Measurements from ENCODE around the gene IFNA4. TPM values are rescaled to one million over a fixed set of nuclear protein-coding genes. Genes with fewer than 3 reads are reported as not detected.
"Not testable (repeated sequence)": the region's sequence is repeated elsewhere in the genome, so short reads cannot be mapped to it uniquely, and the experiment has no call there.

Gene IFNA4
- total and polyA plus RNA-seq, 2 of the 8 experiments (the other 6 are each of a cell fraction or from before 2014, with no cell fraction given): not detected

DNA sequence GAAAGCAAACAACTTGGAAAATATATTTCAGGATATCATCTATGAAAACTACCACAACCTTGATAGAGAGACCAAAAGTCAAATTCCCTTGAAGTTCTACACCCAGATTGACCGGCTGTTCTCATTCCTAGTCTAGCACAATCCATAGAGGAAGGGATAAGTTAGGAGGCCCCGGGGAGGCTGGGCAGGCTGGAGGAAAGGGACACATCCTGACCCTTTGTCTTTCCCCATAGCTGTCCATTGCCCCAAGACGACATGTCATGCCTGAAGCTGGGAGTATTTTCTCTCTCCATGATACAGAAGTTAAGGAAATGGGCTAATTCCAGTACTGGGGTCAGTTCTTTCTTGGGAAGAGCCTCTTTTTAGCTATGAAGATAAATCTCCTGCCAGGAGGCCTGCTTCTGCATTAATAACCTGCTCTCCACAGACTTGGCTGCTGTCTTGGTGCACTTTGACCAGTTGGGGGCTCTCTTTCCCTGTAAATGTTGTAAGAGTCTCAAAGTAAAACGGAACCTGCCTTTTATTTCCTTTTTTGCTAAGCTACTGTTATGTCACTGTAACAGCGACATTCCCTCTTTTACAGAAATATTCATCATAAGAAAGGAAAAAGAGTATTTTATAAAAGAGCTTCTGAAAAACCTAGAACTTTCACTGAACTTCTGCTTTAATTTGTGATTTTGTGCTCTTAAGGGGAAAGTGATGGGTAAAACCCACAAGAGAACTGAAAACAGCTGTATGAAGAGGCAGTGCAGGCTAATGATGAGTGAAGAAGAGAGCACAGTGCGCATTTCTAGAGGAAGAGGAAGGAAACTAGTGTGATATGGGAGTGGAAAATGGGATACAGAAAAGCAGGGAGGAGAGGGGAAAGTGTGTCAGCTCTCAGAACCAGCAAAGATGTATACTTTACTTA lies 7.7 kb upstream of the IFNA4 start:
- H3K9ac ChIP-seq (replicated peaks in 1 of 4; ENCODE audit: extremely low read depth in 1 of 4, low read depth in 3 of 4, low read length in 3 of 4); H2BK12ac ChIP-seq (ENCODE audit: low read depth, low read length); H3K14ac ChIP-seq (ENCODE audit: insufficient read length); H4K20me1 ChIP-seq (replicated peaks in 1 of 2; ENCODE audit: control insufficient read depth in 1 of 2, insufficient read depth in 2 of 2, low read length in 2 of 2); H3K79me1 ChIP-seq (ENCODE audit: low read depth, low read length); POLR2A ChIA-PET (ENCODE audit: partially characterized antibody); H4K5ac ChIP-seq (ENCODE audit: insufficient read length, low read depth, low read length); H4K91ac ChIP-seq (replicated peaks; ENCODE audit: insufficient read length, low read length); H2BK15ac ChIP-seq (ENCODE audit: low read length); DNase-seq (ENCODE audit: low read depth in 1 of 2, low spot score in 2 of 2); H3K9me3 ChIP-seq (ENCODE audit: insufficient read depth in 2 of 2, low read depth in 1 of 2, low read length in 1 of 2); H2BK20ac ChIP-seq (ENCODE audit: low read length); H3K4ac ChIP-seq (replicated peaks; ENCODE audit: insufficient read length, low read depth, low read length); H3K4me2 ChIP-seq (ENCODE audit: insufficient read depth in 1 of 2, low read depth in 2 of 2, low read length in 2 of 2); H3K4me3 ChIP-seq (ENCODE audit: extremely low read depth in 1 of 4, insufficient read depth in 2 of 4, low read depth in 3 of 4, low read length in 4 of 4); H3K36me3 ChIP-seq (ENCODE audit: control insufficient read depth in 2 of 4, insufficient read depth in 4 of 4, low read length in 3 of 4); H3K27ac ChIP-seq (ENCODE audit: low read depth, low read length); H2AFZ ChIP-seq (ENCODE audit: low read length); H3K23me2 ChIP-seq (ENCODE audit: low read depth, low read length); H4K8ac ChIP-seq (ENCODE audit: extremely low read depth, insufficient read depth, low read length); H3K27me3 ChIP-seq (replicated peaks in 1 of 4; ENCODE audit: control insufficient read depth in 3 of 4, extremely low read depth in 1 of 4, insufficient read depth in 3 of 4, low read length in 3 of 4); H3K23ac ChIP-seq (ENCODE audit: insufficient read length); H2BK120ac ChIP-seq (replicated peaks; ENCODE audit: low read depth, low read length); H3K56ac ChIP-seq (replicated peaks; ENCODE audit: insufficient read length, low read depth, low read length); H3K18ac ChIP-seq (ENCODE audit: extremely low read depth, low read length); H2BK5ac ChIP-seq (ENCODE audit: low read depth, low read length); H3K79me2 ChIP-seq (ENCODE audit: control insufficient read depth in 1 of 2, insufficient read depth in 2 of 2, low read length in 2 of 2); H3K4me1 ChIP-seq (replicated peaks in 1 of 4; ENCODE audit: control insufficient read depth in 3 of 4, insufficient read depth in 4 of 4, low read length in 3 of 4); H2AK5ac ChIP-seq (ENCODE audit: low read depth, low read length): not testable (repeated sequence)
- 55% methylated on average over 6 of the region's 6 CpGs; no CpG with 5 or more reads in 1 of the 2 experiments for WGBS, 2 experiments (ENCODE audit: extremely low coverage in 1 of 2, insufficient coverage in 1 of 2, insufficient read length in 1 of 2, insufficient replicate concordance in 2 of 2, low coverage in 1 of 2, low lambda C conversion rate in 2 of 2, missing lambda C conversion rate in 1 of 2)
- TF ChIP-seq RAD21 (IDR thresholded peaks at IDR 0.05 in 1 of 2, conservative IDR thresholded peaks at IDR 0.05 in 1 of 2; ENCODE audit: low read depth in 2 of 2, low read length in 2 of 2): peak; percentile 54 to 66
- TF ChIP-seq, protein P1, sequence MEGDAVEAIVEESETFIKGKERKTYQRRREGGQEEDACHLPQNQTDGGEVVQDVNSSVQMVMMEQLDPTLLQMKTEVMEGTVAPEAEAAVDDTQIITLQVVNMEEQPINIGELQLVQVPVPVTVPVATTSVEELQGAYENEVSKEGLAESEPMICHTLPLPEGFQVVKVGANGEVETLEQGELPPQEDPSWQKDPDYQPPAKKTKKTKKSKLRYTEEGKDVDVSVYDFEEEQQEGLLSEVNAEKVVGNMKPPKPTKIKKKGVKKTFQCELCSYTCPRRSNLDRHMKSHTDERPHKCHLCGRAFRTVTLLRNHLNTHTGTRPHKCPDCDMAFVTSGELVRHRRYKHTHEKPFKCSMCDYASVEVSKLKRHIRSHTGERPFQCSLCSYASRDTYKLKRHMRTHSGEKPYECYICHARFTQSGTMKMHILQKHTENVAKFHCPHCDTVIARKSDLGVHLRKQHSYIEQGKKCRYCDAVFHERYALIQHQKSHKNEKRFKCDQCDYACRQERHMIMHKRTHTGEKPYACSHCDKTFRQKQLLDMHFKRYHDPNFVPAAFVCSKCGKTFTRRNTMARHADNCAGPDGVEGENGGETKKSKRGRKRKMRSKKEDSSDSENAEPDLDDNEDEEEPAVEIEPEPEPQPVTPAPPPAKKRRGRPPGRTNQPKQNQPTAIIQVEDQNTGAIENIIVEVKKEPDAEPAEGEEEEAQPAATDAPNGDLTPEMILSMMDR (IDR thresholded peaks at IDR 0.05; ENCODE audit: control extremely low read depth in 1 of 3, insufficient read depth in 1 of 3, low read depth in 1 of 3, low read length in 3 of 3): peak in 2 of 3 experiments; percentile 52 to 56; a peak in 3 of 4 replicates
- FAIRE-seq: peak; percentile 65
- CTCF ChIA-PET (ENCODE audit: partially characterized antibody): interaction anchor here (0.7 to 3.3 kb wide), 49 partner anchors 9 to 1012 kb away, joined by 3 to 27 read pairs (median 4); partner anchors contain the start of gene IFNA8
